ENCODE results near the gene MZT2B.
"Not testable (repeated sequence)": the region's sequence is repeated elsewhere in the genome, so short reads cannot be mapped to it uniquely, and the experiment has no call there.

Gene MZT2B

GRCh38 chr2:130190237-130190636 is 8.2 kb downstream of the MZT2B start:
- H3K27me3 ChIP-seq: no peaks in the 10 kb centered on the region
- no peak overlapping the region for H3K27ac ChIP-seq
- TF ChIP-seq CTCF (IDR thresholded peaks at IDR 0.05): no peak
- H3K36me3 ChIP-seq: peaks cover 0 to 23% (median 7%) of the 10 kb centered on the region in 3 donors
- DNase-seq: no peak
- H3K4me1 ChIP-seq: no peaks in the 10 kb centered on the region
- H3K9me3 ChIP-seq: no peaks in the 10 kb centered on the region
- H3K4me3 ChIP-seq: no peak overlapping the region
- intact Hi-C loops (cut with DNase I; ENCODE audit: low total_unique reads): no loop called here

- H3K36me3 ChIP-seq: peaks cover 0 to 23% (median 7%) of the 10 kb centered on the region in 3 donors
- not testable (repeated sequence) for H3K9me3 ChIP-seq, DNase-seq
These were observed 9.3 kb downstream of the MZT2B start for GRCh38 chr2:130191319-130191718.

GRCh38 chr2:130192451-130192850 is 10.4 kb downstream of the MZT2B start:
- intact Hi-C loops (cut with DNase I; ENCODE audit: low total_unique reads); H3K9me3 ChIP-seq; DNase-seq; H3K27me3 ChIP-seq; H3K27ac ChIP-seq; H3K4me3 ChIP-seq; H3K4me1 ChIP-seq: not testable (repeated sequence)
- H3K36me3 ChIP-seq: peaks cover 0 to 19% (median 7%) of the 10 kb centered on the region in 3 donors

More at GRCh38 chr2:130191319-130191718, 9.3 kb downstream of the MZT2B start:
- H3K4me1 ChIP-seq; H3K27me3 ChIP-seq; H3K27ac ChIP-seq; H3K4me3 ChIP-seq; intact Hi-C loops (cut with DNase I; ENCODE audit: low total_unique reads): not testable (repeated sequence)

- H3K9me3 ChIP-seq; H3K27me3 ChIP-seq; H3K27ac ChIP-seq; H3K4me1 ChIP-seq; H3K4me3 ChIP-seq; DNase-seq; intact Hi-C loops (cut with DNase I; ENCODE audit: low total_unique reads): not testable (repeated sequence)
- peaks cover 0 to 18% (median 7%) of the 10 kb centered on the region in 3 donors for H3K36me3 ChIP-seq
These were observed 11.8 kb downstream of the MZT2B start for GRCh38 chr2:130193824-130194223.

- H3K4me3 ChIP-seq; H3K27ac ChIP-seq; intact Hi-C loops (cut with DNase I; ENCODE audit: low total_unique reads); H3K27me3 ChIP-seq; H3K4me1 ChIP-seq; DNase-seq; H3K9me3 ChIP-seq: not testable (repeated sequence)
- peaks cover 0 to 15% (median 7%) of the 10 kb centered on the region in 3 donors for H3K36me3 ChIP-seq
These were observed 13.1 kb downstream of the MZT2B start for GRCh38 chr2:130195089-130195635.

GRCh38 chr2:130196052-130196451 is 14.0 kb downstream of the MZT2B start:
- H3K27me3 ChIP-seq; H3K4me1 ChIP-seq; intact Hi-C loops (cut with DNase I; ENCODE audit: low total_unique reads); H3K9me3 ChIP-seq; H3K27ac ChIP-seq; H3K4me3 ChIP-seq; DNase-seq; H3K36me3 ChIP-seq: not testable (repeated sequence)

- no peaks in the 10 kb centered on the region for H3K4me1 ChIP-seq
- H3K27me3 ChIP-seq: no peaks in the 10 kb centered on the region
- no peaks in the 10 kb centered on the region for H3K9me3 ChIP-seq
- H3K36me3 ChIP-seq: no peaks in the 10 kb centered on the region
- DNase-seq: no peak
- H3K27ac ChIP-seq: no peak within 1 kb of the TSS
- intact Hi-C loops (cut with DNase I; ENCODE audit: low total_unique reads): no loop called here
- H3K4me3 ChIP-seq: no peak within 1 kb of the TSS
- no peak for TF ChIP-seq CTCF (IDR thresholded peaks at IDR 0.05)
These were observed 16.3 kb downstream of the MZT2B start, which contains the start of gene TUBA3E for GRCh38 chr2:130198343-130198742. TSS of gene TUBA3E (minus strand) at chr2:130198439. CDS start at chr2:130198360, 79 bp downstream.

- H3K27ac ChIP-seq, DNase-seq: not testable (repeated sequence)
These were observed 20.5 kb downstream of the MZT2B start for GRCh38 chr2:130202518-130202917.

GRCh38 chr2:130203150-130203549 is 21.1 kb downstream of the MZT2B start:
- H3K36me3 ChIP-seq; DNase-seq; H3K27ac ChIP-seq; H3K27me3 ChIP-seq; H3K4me3 ChIP-seq; intact Hi-C loops (cut with DNase I; ENCODE audit: low total_unique reads); H3K4me1 ChIP-seq; H3K9me3 ChIP-seq: not testable (repeated sequence)

More at GRCh38 chr2:130202518-130202917, 20.5 kb downstream of the MZT2B start:
- H3K4me3 ChIP-seq; H3K27me3 ChIP-seq; H3K36me3 ChIP-seq; H3K4me1 ChIP-seq; H3K9me3 ChIP-seq; intact Hi-C loops (cut with DNase I; ENCODE audit: low total_unique reads): not testable (repeated sequence)

GRCh38 chr2:130207051-130207450 is 25.0 kb downstream of the MZT2B start:
- H3K4me3 ChIP-seq; H3K27ac ChIP-seq; H3K9me3 ChIP-seq; H3K27me3 ChIP-seq; H3K36me3 ChIP-seq; H3K4me1 ChIP-seq; DNase-seq; intact Hi-C loops (cut with DNase I; ENCODE audit: low total_unique reads): not testable (repeated sequence)

GRCh38 chr2:130219147-130219546 is 37.1 kb downstream of the MZT2B start:
- DNase-seq; H3K27ac ChIP-seq; H3K4me3 ChIP-seq; intact Hi-C loops (cut with DNase I; ENCODE audit: low total_unique reads); H3K27me3 ChIP-seq; H3K36me3 ChIP-seq; H3K9me3 ChIP-seq; H3K4me1 ChIP-seq: not testable (repeated sequence)

GRCh38 chr2:130220505-130220904 is 38.4 kb downstream of the MZT2B start:
- H3K9me3 ChIP-seq; intact Hi-C loops (cut with DNase I; ENCODE audit: low total_unique reads); H3K4me3 ChIP-seq; H3K27ac ChIP-seq; H3K36me3 ChIP-seq; H3K4me1 ChIP-seq; DNase-seq; H3K27me3 ChIP-seq: not testable (repeated sequence)

GRCh38 chr2:130222523-130222922 is 40.5 kb downstream of the MZT2B start:
- H3K4me3 ChIP-seq; DNase-seq; H3K27ac ChIP-seq; intact Hi-C loops (cut with DNase I; ENCODE audit: low total_unique reads); H3K27me3 ChIP-seq; H3K36me3 ChIP-seq; H3K4me1 ChIP-seq; H3K9me3 ChIP-seq: not testable (repeated sequence)
